Dendritic cell treated with granulocyte-macrophage colony-stimulating factor and Interleukin-4, amounts not matched to agents 40 ng/mL and 50 ng/mL, for 4 days (primary cell): ENCODE measurements around the gene TAF13.

ENCODE experiments used
- H3K27ac Mint-ChIP-seq: one replicate; pipeline ENCODE4 v1.8.0; 2022; ENCODE audit warnings: mild to moderate bottlenecking, mixed read lengths
- H3K27me3 Mint-ChIP-seq: one replicate; pipeline ENCODE4 v1.8.0; 2022; ENCODE audit warnings: mild to moderate bottlenecking, mixed read lengths
- H3K36me3 Mint-ChIP-seq: one replicate; pipeline ENCODE4 v1.8.0; 2022; ENCODE audit warnings: low read depth, mixed read lengths
- H3K4me1 Mint-ChIP-seq: one replicate; pipeline ENCODE4 v1.8.0; 2022; ENCODE audit warnings: low read depth, mixed read lengths
- H3K4me3 Mint-ChIP-seq: one replicate; pipeline ENCODE4 v1.8.0; 2022; ENCODE audit warnings: mild to moderate bottlenecking, moderate library complexity, mixed read lengths
- H3K9me3 Mint-ChIP-seq: one replicate; pipeline ENCODE4 v1.8.0; 2022; ENCODE audit warnings: mixed read lengths
- intact Hi-C: fragments of 100-400 bp; cut with micrococcal nuclease; formaldehyde crosslinking; loops from one replicate; pipeline ENCODE4 v1.15.0; 2022

The TAF13 gene

DNA sequence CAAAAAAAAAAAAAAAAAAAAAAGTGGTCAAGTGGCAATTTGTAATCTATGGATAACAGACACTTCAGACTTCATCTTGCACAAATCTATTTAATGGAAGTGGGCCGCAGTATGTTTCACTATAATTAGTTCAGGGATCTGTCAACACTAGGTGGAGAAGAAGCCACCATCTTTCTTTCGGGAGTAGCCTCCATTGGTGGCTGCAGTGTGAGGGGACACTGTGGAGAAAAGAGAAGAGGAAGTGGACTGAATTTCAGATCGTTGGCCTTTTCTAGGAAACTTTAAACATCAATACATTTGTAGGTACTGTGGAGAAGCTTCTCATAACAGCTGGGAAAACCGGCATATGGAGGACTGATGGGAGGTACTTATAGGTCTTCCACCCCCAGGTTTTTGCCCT lies 30.1 kb upstream of the TAF13 start:
- H3K9me3 Mint-ChIP-seq = no peaks in the 10 kb centered on the region
- peaks cover 10% of the 10 kb centered on the region for H3K27me3 Mint-ChIP-seq
- no peak overlapping the region for H3K4me3 Mint-ChIP-seq
- peaks cover 12% of the 10 kb centered on the region for H3K4me1 Mint-ChIP-seq
- H3K36me3 Mint-ChIP-seq = peaks cover 12% of the 10 kb centered on the region
- intact Hi-C loops = loop anchor here (10.0 kb wide), 1 partner anchor 249 kb away; no protein-coding TSS in a partner anchor
- H3K27ac Mint-ChIP-seq = no peak overlapping the region

DNA sequence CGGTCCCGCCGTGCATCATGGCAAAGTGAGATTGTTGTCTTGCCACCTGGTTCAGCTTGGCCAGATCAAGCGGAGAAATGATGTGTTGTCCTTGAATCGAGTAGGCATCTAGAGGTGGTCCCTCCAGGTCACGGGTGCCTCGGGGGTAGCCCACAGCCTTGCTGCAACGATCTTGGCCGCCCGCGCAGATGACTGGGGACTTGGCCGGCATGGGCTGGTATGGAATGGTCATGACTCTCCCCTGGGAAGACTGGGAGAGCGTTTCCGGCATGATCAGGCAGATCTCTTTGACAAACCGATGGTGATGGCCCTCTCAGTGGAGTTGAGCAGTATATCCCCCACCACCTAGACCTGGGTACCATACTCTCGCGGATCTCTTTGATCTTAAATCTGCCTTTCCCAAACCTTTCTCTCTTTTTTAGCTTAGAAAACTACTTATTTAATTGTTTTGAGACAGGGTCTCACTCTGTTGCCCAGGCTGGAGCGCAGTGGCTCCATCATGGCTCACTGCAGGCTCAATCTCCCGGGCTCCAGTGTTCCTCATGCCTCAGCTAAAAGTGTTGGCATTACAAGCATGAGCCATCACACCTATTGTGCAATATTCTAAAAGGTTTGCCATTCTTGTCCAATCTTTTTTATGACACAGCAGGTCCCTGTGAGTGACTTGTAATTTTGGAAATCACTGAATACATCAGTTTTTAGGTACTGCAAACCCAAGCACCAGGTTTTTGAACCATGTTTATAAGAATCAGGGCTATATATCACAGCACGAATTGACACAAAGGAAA lies 28.8 kb upstream of the TAF13 start:
- intact Hi-C loops = loop anchor here (10.0 kb wide), 1 partner anchor 250 kb away; no protein-coding TSS in a partner anchor
- H3K4me3 Mint-ChIP-seq = no peak overlapping the region
- H3K4me1 Mint-ChIP-seq = peaks cover 10% of the 10 kb centered on the region
- peaks cover 24% of the 10 kb centered on the region for H3K36me3 Mint-ChIP-seq
- no peaks in the 10 kb centered on the region for H3K9me3 Mint-ChIP-seq
- H3K27me3 Mint-ChIP-seq = peaks cover 6% of the 10 kb centered on the region
- H3K27ac Mint-ChIP-seq = no peak overlapping the region

DNA sequence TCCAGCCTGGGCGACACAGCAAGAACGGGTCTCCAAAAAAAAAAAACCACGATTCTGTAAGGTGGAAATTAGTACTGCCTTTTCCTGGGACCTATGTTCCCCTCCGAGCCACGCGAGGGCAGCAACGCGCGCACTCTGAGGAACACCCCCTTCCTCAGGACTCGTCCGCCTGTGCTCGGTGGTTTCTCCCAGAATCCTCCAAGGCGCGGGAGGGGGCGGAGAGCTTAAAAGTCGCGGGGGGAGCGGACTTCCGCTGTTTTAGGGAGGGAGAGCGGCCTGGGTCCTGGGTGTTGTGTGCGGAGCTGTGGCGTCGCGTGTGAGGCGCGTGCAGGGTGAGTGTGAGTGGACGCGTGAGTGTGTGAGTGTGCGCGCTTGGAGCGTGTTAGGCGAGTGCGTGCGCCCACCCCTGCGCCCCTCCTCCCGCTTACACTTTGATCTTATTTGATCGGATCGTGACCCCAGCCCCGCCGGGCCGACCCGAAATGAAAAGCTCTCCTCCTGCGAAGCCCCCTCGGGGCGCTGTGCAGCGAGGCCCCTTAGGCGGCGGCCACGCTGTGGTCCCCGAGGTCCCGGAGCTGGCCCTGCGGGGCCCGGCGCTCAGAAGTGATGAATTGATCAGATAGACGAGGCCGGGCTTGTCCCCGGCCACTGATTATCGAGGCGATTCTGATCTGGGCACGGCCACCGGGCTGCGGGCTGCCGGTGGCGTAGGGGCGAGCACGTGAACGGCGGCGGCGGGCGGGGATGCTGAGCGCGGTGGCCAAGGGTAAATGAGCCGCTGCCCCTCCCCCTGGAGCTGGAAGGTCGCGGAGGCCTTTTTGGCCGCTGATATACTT lies 24.4 kb upstream of the TAF13 start:
- Mint-ChIP-seq H3K9me3 (no peaks in the 10 kb centered on the region), H3K27ac (peak overlapping the region; percentile 90), H3K4me3 (peak overlapping the region; percentile 93), H3K36me3 (peaks cover 37% of the 10 kb centered on the region), H3K4me1 (no peaks in the 10 kb centered on the region), H3K27me3 (no peaks in the 10 kb centered on the region)
- intact Hi-C loops = loop anchor here (1.0 to 10.0 kb wide), 3 partner anchors 9 to 255 kb away; a partner anchor contains a TSS

DNA sequence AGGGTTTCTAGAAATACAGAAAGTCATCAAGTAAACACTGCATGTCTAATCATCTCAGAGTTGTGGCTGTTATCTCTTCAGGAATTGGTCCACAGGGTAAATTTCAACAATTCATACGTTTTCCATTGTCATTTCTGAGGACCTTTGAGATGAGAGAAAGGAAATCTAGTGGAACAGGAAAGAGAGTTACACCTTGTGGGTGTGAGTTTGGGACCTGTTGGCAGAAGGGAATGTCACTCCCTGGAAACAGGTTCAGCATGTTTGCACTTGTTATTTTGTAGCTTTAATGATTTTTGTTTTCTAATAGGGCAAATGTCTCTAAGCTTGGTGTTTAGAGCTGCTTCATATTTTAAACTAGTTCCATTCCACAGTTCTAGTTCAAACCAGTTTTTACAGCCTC lies 20.3 kb upstream of the TAF13 start:
- no peak overlapping the region for H3K4me3 Mint-ChIP-seq
- peaks cover 10% of the 10 kb centered on the region for H3K4me1 Mint-ChIP-seq
- intact Hi-C loops = no loop called here
- no peaks in the 10 kb centered on the region for H3K27me3 Mint-ChIP-seq
- H3K36me3 Mint-ChIP-seq = peaks cover 64% of the 10 kb centered on the region
- no peaks in the 10 kb centered on the region for H3K9me3 Mint-ChIP-seq
- H3K27ac Mint-ChIP-seq = no peak overlapping the region

DNA sequence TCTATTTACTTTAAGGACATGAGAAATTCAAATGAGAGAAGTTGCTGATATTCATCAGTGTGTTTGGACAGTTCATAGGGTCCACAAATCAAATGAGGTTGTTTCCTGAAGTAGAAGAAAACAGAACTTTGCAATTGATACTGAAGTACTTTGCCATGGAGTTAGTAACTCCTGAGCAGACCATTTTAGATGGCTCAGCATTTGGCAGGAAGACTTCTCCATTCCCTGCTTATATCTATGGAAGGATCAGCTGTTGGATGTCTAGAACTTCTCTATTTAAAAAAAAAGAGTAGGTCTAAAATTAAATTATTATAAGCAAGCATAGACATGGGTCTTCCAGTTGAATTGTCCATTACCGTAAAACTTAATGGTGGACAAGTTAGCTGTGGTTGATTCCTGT lies 19.8 kb upstream of the TAF13 start:
- intact Hi-C loops = no loop called here
- Mint-ChIP-seq H3K36me3 (peaks cover 65% of the 10 kb centered on the region), H3K9me3 (no peaks in the 10 kb centered on the region), H3K27ac (no peak overlapping the region), H3K4me1 (peaks cover 10% of the 10 kb centered on the region), H3K4me3 (no peak overlapping the region), H3K27me3 (no peaks in the 10 kb centered on the region)

DNA sequence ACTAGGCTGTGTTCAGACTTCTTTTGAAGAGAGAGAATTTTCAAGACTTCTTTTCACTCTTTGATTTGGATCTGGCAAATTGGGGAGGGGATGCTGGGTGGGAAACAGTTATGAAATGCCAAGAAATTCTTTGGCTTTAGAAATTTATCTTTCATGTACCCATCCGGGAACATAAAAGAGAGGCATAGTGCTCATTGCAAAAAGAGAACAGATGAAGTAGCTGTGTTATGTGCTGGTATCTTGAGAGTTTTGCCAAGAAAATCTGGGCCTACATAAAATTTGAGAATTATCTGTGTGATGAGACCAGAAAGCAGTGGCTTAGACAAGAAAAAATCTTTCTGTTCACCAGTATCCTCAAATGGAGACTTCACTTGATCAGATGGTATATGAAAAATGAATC lies 19.1 kb upstream of the TAF13 start:
- Mint-ChIP-seq H3K36me3 (peaks cover 65% of the 10 kb centered on the region), H3K4me1 (peaks cover 16% of the 10 kb centered on the region), H3K27me3 (no peaks in the 10 kb centered on the region), H3K9me3 (no peaks in the 10 kb centered on the region), H3K4me3 (no peak overlapping the region), H3K27ac (no peak overlapping the region)
- intact Hi-C loops = no loop called here

DNA sequence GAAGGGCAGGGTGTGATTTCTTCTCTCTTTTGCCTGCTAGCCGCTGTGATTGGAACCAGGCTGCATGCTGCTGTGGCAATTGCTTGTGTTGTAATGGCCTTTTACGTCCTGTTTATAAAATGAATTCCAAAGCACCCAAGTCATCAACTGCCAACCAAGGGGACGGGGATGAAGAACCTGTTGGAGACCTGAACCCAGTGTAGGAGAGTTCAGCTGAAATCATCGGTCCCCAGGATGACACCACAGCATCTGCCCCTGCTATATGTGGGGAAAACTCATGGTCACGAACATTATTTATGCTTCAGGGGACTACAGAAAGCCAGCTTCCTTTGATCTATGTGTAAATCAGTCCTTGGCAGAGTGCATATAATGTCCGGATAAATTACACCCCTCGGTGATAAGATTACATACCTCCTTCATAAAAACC lies 18.6 kb upstream of the TAF13 start:
- intact Hi-C loops = no loop called here
- Mint-ChIP-seq H3K4me1 (peaks cover 21% of the 10 kb centered on the region), H3K36me3 (peaks cover 64% of the 10 kb centered on the region), H3K27me3 (no peaks in the 10 kb centered on the region), H3K27ac (no peak overlapping the region), H3K9me3 (no peaks in the 10 kb centered on the region), H3K4me3 (no peak overlapping the region)

DNA sequence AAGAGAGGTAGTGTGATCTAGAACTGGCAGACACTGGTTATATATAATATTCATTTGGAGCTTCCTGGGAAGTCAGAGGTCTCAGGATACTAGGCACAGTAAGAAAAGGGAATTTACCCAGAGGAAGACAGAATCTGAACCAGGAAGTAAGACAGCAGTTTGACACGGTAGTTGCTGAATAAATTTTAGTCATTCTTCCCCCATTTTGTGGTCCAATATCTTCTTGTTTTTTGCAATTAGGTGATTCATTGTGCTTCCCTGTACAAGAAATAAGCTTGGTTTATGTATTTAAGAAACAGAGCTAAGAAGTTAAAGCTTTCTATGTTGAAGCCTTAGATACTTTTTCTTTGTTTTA lies 16.0 kb upstream of the TAF13 start:
- Mint-ChIP-seq H3K36me3 (peaks cover 61% of the 10 kb centered on the region), H3K27me3 (no peaks in the 10 kb centered on the region), H3K4me1 (peaks cover 25% of the 10 kb centered on the region), H3K9me3 (no peaks in the 10 kb centered on the region), H3K4me3 (peak overlapping the region; percentile 97), H3K27ac (peak overlapping the region; percentile 97)
- intact Hi-C loops = loop anchor here (1.0 to 2.0 kb wide), 2 partner anchors 8 to 49 kb away; partner anchors contain the start of gene WDR47

DNA sequence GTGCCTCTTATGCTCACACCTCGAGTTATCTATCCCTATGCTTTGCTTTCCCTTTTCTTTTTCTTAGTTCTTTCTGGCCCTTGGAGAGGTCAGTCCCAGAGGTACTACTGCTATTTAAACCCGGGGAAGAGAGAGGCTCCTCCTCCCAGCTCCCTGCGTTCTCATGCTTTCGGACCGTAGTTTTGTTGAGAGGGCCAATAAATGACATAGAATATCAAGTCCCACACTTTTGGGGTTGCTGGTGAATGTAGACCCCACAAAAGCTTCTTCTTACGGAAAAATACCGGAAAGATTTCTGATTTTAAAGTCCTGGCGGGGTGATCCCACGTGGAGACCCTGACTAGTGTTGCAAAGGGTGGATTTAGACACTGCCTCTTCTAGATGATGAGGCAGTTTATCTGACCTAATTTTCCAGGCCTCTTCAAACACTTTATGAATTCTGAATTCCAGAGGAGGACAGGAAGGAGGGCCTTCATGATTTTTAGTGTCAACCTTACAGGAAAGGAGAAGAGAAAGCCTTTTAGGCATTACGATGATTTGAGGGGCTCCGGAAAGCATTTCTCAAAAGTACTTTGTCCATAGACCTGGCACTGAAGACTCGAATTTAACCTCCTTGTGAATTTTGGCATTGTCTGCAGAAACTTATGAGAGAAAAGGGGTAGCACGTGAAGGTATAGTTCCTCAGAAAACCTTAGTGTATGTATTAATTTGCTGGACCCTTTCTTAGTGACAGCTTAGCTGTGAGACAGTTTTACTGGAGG lies 15.5 kb upstream of the TAF13 start:
- Mint-ChIP-seq H3K36me3 (peaks cover 55% of the 10 kb centered on the region), H3K4me1 (peaks cover 25% of the 10 kb centered on the region), H3K9me3 (no peaks in the 10 kb centered on the region), H3K27ac (peak overlapping the region; percentile 97), H3K27me3 (no peaks in the 10 kb centered on the region), H3K4me3 (peak overlapping the region; percentile 97)
- intact Hi-C loops = loop anchor here (1.0 to 2.0 kb wide), 2 partner anchors 9 to 48 kb away; partner anchors contain the start of gene WDR47

DNA sequence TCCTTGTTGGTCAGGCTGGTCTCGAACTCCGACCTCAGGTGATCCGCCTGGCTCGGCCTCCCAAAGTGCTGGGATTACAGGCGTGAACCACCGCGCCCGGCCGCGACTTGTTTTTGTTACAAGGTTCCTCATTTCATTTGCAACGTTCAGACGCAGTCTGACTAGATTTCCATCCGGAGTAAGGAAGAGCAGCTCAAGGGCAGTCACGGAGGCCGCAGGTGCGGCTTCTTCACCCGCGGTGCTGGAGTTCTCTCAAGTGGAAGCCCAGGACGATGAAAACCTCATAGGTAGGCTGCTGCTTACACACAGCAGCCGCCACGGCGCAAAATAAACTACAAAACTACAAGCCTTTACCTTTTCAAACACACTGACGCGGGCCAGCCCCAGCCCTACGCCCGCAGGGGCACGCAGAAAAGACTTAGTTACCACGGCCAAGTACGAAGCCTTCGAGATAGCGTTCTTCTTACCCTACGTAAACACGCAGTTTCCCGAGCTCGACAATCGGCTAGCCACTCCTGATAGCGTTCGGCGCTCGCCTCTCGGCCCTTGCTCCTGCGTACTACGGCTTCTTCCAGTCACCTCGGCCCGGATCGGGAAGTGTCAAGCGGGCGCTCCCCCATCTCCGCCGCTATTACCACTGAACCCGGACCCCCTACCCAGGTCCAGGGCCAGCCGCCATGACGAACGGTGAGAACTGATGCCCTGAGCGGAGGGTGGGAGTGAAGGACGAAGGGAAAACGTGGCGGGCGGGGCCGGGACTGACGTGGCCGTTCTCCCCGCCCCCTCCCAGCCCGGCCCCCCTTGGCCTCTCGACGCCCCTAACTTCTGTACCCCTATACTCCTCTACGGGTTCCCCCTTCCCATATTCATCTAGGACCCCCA lies 14.6 kb upstream of the TAF13 start, which contains the start of gene TMEM167B:
TSS of gene TMEM167B (plus strand) at position 569 of the 882 bp plus-strand sequence. CDS start at position 678, 109 bp downstream.
- peaks cover 50% of the 10 kb centered on the region for H3K36me3 Mint-ChIP-seq

DNA sequence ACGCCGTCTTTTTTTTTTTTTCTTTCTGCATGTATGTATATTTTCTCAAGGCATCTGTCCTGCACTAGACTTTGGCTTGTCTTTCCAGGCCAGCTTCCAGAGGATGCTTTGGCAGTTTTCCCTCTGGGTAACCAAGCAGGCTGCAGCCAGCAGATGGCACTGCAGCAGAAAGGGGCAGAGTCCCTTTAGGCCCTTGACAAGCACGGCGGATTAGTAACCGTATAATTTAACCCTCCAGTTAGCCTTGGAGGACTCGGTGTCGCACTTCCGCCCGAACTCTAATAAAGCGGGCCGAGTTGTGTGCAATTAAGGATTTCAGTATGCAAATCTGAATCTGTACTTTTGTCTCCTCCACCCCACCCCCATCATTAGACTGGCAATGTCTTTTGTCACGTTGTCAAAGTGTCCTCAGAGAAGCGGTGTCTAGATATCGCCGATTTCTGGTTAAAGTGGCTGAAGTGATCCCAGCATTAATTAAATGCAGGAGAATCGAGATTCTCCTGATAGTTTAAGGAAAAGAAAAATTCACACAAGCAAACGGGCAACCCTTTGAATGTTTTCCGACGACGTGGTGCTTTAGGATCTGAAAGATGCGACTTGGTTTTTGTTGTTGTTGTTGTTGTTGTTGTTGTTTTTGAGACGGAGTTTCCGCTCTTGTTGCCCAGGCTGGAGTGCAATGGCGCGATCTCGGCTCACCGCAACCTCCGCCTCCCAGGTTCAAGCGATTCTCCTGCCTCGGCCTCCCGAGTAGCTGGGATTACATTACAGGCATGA lies 13.6 kb upstream of the TAF13 start:
- H3K4me3 Mint-ChIP-seq = peak overlapping the region; percentile 97

More for the DNA sequence above, 14.6 kb upstream of the TAF13 start, which contains the start of gene TMEM167B:
- H3K27ac Mint-ChIP-seq = peak within 1 kb of the TSS; percentile 97
- intact Hi-C loops = loop anchor here (1.0 to 2.0 kb wide), 3 partner anchors 10 to 48 kb away; partner anchors contain the start of genes TAF13 and WDR47
- H3K9me3 Mint-ChIP-seq = no peaks in the 10 kb centered on the region
- peak within 1 kb of the TSS; percentile 97 for H3K4me3 Mint-ChIP-seq
- H3K27me3 Mint-ChIP-seq = no peaks in the 10 kb centered on the region
- peaks cover 25% of the 10 kb centered on the region for H3K4me1 Mint-ChIP-seq

More for the DNA sequence above, 13.6 kb upstream of the TAF13 start:
- Mint-ChIP-seq H3K36me3 (peaks cover 44% of the 10 kb centered on the region), H3K9me3 (no peaks in the 10 kb centered on the region), H3K4me1 (peaks cover 25% of the 10 kb centered on the region), H3K27me3 (no peaks in the 10 kb centered on the region), H3K27ac (peak overlapping the region; percentile 97)
- intact Hi-C loops = loop anchor here (1.0 to 2.0 kb wide), 3 partner anchors 13 to 47 kb away; partner anchors contain the start of genes TAF13 and WDR47
